Gastrocnemius medialis (tissue), 4 donors: ENCODE measurements around the gene MFSD6L. TPM values are rescaled to one million over a fixed set of nuclear protein-coding genes. Genes with fewer than 3 reads are reported as not detected.

Experiments
- ATAC-seq, 2 donors: fragments of 150-250 bp; one replicate each; pipeline ENCODE4 v1.9.1; 2016
- DNase-seq, 2 donors: peaks; one replicate each; pipeline ENCODE4 v3.0.0-alpha.2; 2019
- H3K27ac ChIP-seq, 4 donors: fragments of 200-600 bp; sonication (generic); 1 replicate in 1 of 4; 2 replicates in 3 of 4; pipeline ENCODE4 v1.5.1; 2016 to 2018; ENCODE audit warnings: mild to moderate bottlenecking in 2 of 4, moderate library complexity in 1 of 4
- H3K27me3 ChIP-seq, 3 donors: fragments of 200-600 bp; sonication (generic) in 2 of 3; 1 replicate in 1 of 3; 2 replicates in 2 of 3; pipeline versions ENCODE4 v1.5.1 to v1.6.0; 2016 to 2019; ENCODE audit warnings: mild to moderate bottlenecking in 1 of 3, moderate library complexity in 1 of 3
- H3K36me3 ChIP-seq, 2 donors: fragments of 200-600 bp; sonication (generic) in 1 of 2; one replicate each; pipeline ENCODE4 v1.5.1; 2017 to 2018
- H3K4me1 ChIP-seq, 2 donors: fragments of 200-600 bp; sonication (generic) in 1 of 2; one replicate each; pipeline ENCODE4 v1.5.1; 2016 to 2017; ENCODE audit warnings: mild to moderate bottlenecking in 2 of 2
- H3K4me3 ChIP-seq, 4 donors: fragments of 200-600 bp; sonication (generic) in 3 of 4; 1 replicate in 1 of 4; 2 replicates in 3 of 4; pipeline ENCODE4 v1.5.1; 2016 to 2019; ENCODE audit warnings: mild to moderate bottlenecking in 2 of 4
- H3K9me3 ChIP-seq, 3 donors: fragments of 200-600 bp; sonication (generic) in 2 of 3; 1 replicate in 1 of 3; 2 replicates in 2 of 3; pipeline ENCODE4 v1.5.1; 2016 to 2019
- POLR2A ChIP-seq, 2 donors: fragments of 450-650 bp; IDR thresholded peaks; one replicate each; pipeline ENCODE4 v1.6.1; 2017; ENCODE audit warnings: antibody characterized with exemption in 2 of 2, mild to moderate bottlenecking in 2 of 2, moderate library complexity in 2 of 2
- in situ Hi-C, 4 donors: fragments of 200-750 bp; cut with MboI; loops; one replicate each; pipeline versions ENCODE4 v1.15.0 to v1.8.0; 2017; ENCODE audit warnings: low sequenced_read_pairs in 4 of 4
- intact Hi-C: fragments of 100-400 bp; cut with DNase I; formaldehyde crosslinking; loops from one replicate; pipeline ENCODE4 v1.15.1; 2023; ENCODE audit warnings: low total_unique reads
- total RNA-seq, 4 donors: library from RNA; depleted of rRNA; stranded (reverse); fragments of >200 nt; gene quantifications; one replicate each; pipeline versions ENCODE4 v1.1.0 to v1.2.3, GENCODE V29; 2016
- TF ChIP-seq, protein P1 (sequence below), 5 experiments: fragments of 450-650 bp in 3 of 5; fragments of 200-600 bp in 2 of 5; sonication (generic) in 2 of 5; IDR thresholded peaks in 4 of 5; conservative IDR thresholded peaks in 1 of 5; 1 replicate in 4 of 5; 2 replicates in 1 of 5; pipeline ENCODE4 v1.5.1; 2016 to 2019; ENCODE audit warnings: antibody characterized with exemption in 5 of 5, mild to moderate bottlenecking in 3 of 5, moderate library complexity in 3 of 5

Gene MFSD6L
- total RNA-seq, 4 donors from 2014 or later, result not detected

DNA sequence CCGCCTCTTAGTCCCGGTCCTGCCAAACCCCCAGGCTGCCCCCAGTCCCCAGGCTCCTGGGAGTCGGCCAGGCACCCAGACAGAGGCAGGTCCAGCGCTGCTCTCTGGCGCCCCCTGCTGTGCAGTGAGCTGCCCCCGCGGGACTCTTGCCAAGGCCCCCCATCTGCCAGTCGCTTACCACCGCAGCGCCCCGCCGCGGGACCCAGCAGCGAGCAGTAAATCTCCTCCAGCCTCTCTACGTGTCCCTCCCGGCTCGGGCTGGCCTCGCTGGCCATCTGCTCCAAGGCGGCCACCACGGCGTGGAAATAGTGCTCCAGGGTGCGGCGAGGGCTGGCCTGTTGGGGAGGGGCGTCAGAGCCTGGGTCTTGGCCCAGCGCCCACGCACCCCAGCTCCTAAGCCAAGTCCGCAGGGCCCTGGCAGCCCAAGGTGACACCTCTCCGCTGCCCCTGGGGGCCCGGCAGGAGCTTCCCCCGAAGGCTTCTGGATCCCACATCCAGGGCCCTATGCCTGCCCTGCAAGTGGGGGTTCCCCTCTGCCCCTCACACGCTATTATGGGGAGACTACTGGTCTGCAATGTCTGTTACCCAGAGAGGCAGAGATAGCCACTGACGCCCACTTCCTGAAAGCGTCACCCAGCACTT is 33.7 kb upstream of the MFSD6L start:
- no peak overlapping the region for H3K27ac ChIP-seq
- no peaks in the 10 kb centered on the region for H3K36me3 ChIP-seq
- H3K27me3 ChIP-seq, result peaks cover 3 to 7% (median 6%) of the 10 kb centered on the region in 3 donors
- in situ Hi-C loops, result no loop called here
- TF ChIP-seq POLR2A (IDR thresholded peaks at IDR 0.05), result no peak
- TF ChIP-seq, protein P1, sequence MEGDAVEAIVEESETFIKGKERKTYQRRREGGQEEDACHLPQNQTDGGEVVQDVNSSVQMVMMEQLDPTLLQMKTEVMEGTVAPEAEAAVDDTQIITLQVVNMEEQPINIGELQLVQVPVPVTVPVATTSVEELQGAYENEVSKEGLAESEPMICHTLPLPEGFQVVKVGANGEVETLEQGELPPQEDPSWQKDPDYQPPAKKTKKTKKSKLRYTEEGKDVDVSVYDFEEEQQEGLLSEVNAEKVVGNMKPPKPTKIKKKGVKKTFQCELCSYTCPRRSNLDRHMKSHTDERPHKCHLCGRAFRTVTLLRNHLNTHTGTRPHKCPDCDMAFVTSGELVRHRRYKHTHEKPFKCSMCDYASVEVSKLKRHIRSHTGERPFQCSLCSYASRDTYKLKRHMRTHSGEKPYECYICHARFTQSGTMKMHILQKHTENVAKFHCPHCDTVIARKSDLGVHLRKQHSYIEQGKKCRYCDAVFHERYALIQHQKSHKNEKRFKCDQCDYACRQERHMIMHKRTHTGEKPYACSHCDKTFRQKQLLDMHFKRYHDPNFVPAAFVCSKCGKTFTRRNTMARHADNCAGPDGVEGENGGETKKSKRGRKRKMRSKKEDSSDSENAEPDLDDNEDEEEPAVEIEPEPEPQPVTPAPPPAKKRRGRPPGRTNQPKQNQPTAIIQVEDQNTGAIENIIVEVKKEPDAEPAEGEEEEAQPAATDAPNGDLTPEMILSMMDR (IDR thresholded peaks at IDR 0.05 in 4 of 5, conservative IDR thresholded peaks at IDR 0.05 in 1 of 5), result no peak
- intact Hi-C loops, result no loop called here
- no peak for DNase-seq
- H3K4me3 ChIP-seq, result no peak overlapping the region
- no peaks in the 10 kb centered on the region for H3K4me1 ChIP-seq
- no peaks in the 10 kb centered on the region for H3K9me3 ChIP-seq
- ATAC-seq, result no peak

DNA sequence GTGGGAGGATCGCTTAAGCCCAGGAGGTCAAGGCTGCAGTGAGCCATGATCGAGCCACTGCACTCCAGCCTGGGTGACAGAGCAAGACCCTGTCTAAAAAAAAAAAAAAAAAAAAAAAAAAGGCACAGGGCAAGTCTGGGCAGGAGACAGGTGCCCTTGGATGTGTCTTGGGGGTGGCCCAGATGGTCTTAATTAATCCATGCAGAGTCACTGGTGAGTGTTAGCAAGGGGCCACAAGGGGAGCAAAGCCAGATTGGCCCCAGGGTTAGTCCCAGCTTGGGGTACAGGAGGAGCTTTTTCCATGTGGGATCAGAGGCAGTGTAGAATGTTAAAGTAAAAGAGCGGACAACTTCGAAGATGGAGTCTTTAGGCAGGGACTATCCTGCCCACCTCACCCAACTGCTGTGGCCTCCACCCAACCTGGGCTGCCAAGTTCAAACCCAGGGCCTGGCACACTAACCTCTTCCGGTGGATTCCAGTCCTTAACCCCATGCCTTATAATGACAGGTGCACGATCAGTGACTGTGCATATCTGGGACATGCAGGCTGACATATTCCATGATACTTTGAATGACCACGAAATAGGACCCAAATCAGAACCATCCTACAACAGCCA is 32.2 kb upstream of the MFSD6L start:
- H3K36me3 ChIP-seq, result no peaks in the 10 kb centered on the region
- no peaks in the 10 kb centered on the region for H3K4me1 ChIP-seq
- H3K9me3 ChIP-seq, result no peaks in the 10 kb centered on the region
- H3K27ac ChIP-seq, result no peak overlapping the region
- DNase-seq (no peak), ATAC-seq (no peak)
- in situ Hi-C loops (no loop called here), intact Hi-C loops (no loop called here)
- H3K27me3 ChIP-seq, result peaks cover 3 to 7% (median 6%) of the 10 kb centered on the region in 3 donors
- TF ChIP-seq, protein P1 (IDR thresholded peaks at IDR 0.05 in 4 of 5, conservative IDR thresholded peaks at IDR 0.05 in 1 of 5), result no peak
- no peak for TF ChIP-seq POLR2A (IDR thresholded peaks at IDR 0.05)
- H3K4me3 ChIP-seq, result no peak overlapping the region

DNA sequence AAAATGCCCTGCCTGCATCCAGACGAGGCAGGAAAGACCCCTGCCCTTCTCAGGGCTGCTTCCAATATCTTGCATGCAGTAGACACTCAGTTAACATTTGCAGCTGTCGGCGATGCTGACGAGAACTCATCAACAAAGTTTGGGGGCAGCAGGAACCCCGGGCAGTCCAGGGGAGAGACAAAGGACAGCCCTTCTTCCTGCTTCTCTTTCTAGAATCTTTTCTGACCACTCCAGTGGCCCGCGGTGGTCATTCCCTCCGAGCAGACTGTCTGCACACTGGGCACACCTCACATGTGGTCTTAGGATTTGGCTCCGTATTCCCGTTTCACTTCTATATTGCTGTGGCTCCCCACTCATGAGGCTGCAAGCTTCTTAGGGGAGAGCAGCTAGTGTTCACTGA is 31.0 kb upstream of the MFSD6L start:
- Histone ChIP-seq H3K27me3 (peaks cover 3 to 7% (median 6%) of the 10 kb centered on the region in 3 donors), H3K4me3 (no peak overlapping the region), H3K27ac (no peak overlapping the region), H3K9me3 (peaks cover 0 to 4% (median 0%) of the 10 kb centered on the region in 3 donors), H3K4me1 (no peaks in the 10 kb centered on the region), H3K36me3 (no peaks in the 10 kb centered on the region)
- TF ChIP-seq, protein P1 (IDR thresholded peaks at IDR 0.05 in 4 of 5, conservative IDR thresholded peaks at IDR 0.05 in 1 of 5), result no peak
- no peak for TF ChIP-seq POLR2A (IDR thresholded peaks at IDR 0.05)
- DNase-seq (no peak), ATAC-seq (no peak)
- intact Hi-C loops, result no loop called here
- in situ Hi-C loops, result no loop called here

DNA sequence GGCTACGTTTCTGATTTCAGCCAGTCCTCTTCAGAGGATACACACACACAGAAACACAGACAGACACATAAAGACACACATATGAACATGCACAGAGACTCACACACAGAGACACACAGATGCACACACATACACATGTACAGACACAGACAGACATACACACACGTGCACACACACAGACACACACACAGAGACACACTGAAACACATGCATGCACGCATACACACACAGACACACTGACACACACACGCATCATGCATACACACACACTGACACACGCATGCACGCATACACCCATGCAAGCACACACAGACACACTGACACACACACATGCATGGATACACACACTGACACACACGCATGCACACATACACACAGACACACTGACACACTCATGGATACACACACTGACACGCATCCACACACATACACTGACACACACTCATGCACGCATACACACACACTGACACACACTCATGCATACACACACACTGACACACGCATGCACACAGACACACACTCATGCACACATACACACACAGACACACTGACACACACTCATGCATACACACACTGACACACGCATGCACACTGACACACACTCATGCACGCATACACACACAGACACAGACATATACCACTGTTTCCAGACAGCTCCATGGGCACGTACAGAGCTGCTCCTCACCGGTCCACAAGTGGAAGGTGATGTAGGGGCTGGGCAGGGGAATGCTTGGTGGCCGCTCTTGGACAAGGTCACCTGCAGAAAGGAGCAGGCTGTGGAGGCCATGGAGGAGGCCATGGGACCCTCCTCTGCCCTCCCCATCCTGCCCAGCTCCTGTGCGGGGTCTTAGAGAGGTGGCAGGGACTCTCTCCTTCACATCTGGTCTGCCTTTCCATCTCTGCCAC is 30.1 kb upstream of the MFSD6L start:
- peaks cover 3 to 7% (median 6%) of the 10 kb centered on the region in 3 donors for H3K27me3 ChIP-seq
- H3K4me1 ChIP-seq, result no peaks in the 10 kb centered on the region
- intact Hi-C loops (no loop called here), in situ Hi-C loops (no loop called here)
- peaks cover 0 to 4% (median 0%) of the 10 kb centered on the region in 3 donors for H3K9me3 ChIP-seq
- H3K4me3 ChIP-seq, result no peak overlapping the region
- ATAC-seq (no peak), DNase-seq (no peak)
- TF ChIP-seq, protein P1 (IDR thresholded peaks at IDR 0.05 in 4 of 5, conservative IDR thresholded peaks at IDR 0.05 in 1 of 5), result no peak
- no peak for TF ChIP-seq POLR2A (IDR thresholded peaks at IDR 0.05)
- H3K36me3 ChIP-seq, result no peaks in the 10 kb centered on the region
- H3K27ac ChIP-seq, result no peak overlapping the region
